GM19467 (cell line): Measurements from ENCODE around the gene C7.

Experiments used
- ATAC-seq: cut with Tn5 transposase; IDR thresholded peaks from one replicate; pipeline ENCODE4 v1.9.1; 2021; ENCODE audit warnings: mild to moderate bottlenecking, moderate library complexity; ENCODE audit not compliant: unreplicated experiment

C7 gene

GRCh38 chr5:40915341-40915926, 6.1 kb downstream of the C7 start:
- no peak for ATAC-seq

- ATAC-seq: no peak
Measured at GRCh38 chr5:40916226-40916625, 6.9 kb downstream of the C7 start.

GRCh38 chr5:40928886-40929448, 19.7 kb downstream of the C7 start:
- no peak for ATAC-seq

- ATAC-seq: no peak
Measured at GRCh38 chr5:40932766-40933165, 23.5 kb downstream of the C7 start.

GRCh38 chr5:40937075-40937474, 27.8 kb downstream of the C7 start:
- no peak for ATAC-seq

- no peak for ATAC-seq
Measured at GRCh38 chr5:40939753-40940152, 30.5 kb downstream of the C7 start.

- ATAC-seq: no peak
Measured at GRCh38 chr5:40945111-40945510, 35.8 kb downstream of the C7 start.

- no peak for ATAC-seq
Measured at GRCh38 chr5:40955313-40955712, 46.0 kb downstream of the C7 start.

- ATAC-seq: no peak
Measured at GRCh38 chr5:40957048-40957447, 47.8 kb downstream of the C7 start.

- no peak for ATAC-seq
Measured at GRCh38 chr5:40958811-40959210, 49.5 kb downstream of the C7 start.

GRCh38 chr5:40960037-40960436, 50.7 kb downstream of the C7 start:
- no peak for ATAC-seq

- ATAC-seq: no peak
Measured at GRCh38 chr5:40962207-40962955, 53.1 kb downstream of the C7 start.

- ATAC-seq: no peak
Measured at GRCh38 chr5:40972434-40972833, 63.1 kb downstream of the C7 start.

GRCh38 chr5:40973364-40974004, 64.2 kb downstream of the C7 start:
- ATAC-seq: no peak

GRCh38 chr5:40976041-40976440, 66.7 kb downstream of the C7 start:
- no peak for ATAC-seq

GRCh38 chr5:40976836-40977235, 67.5 kb downstream of the C7 start:
- ATAC-seq: no peak

GRCh38 chr5:40981420-40981819, 72.1 kb downstream of the C7 start:
- no peak for ATAC-seq

- ATAC-seq: no peak
Measured at GRCh38 chr5:40983781-40984180, 74.5 kb downstream of the C7 start.

GRCh38 chr5:40984884-40985283, 75.6 kb downstream of the C7 start:
- ATAC-seq: no peak

GRCh38 chr5:40985501-40985900, 76.2 kb downstream of the C7 start:
- no peak for ATAC-seq

- no peak for ATAC-seq
Measured at GRCh38 chr5:40986666-40987065, 77.4 kb downstream of the C7 start.

- ATAC-seq: no peak
Measured at GRCh38 chr5:40987349-40987748, 78.1 kb downstream of the C7 start.
